ENCODE results near the gene PTPRD. TPM values are rescaled to one million over a fixed set of nuclear protein-coding genes. Genes with fewer than 3 reads are reported as not detected.

The PTPRD gene
- total RNA-seq, 2 experiments from 2014 or later = 0.03 TPM; not detected in 1

DNA sequence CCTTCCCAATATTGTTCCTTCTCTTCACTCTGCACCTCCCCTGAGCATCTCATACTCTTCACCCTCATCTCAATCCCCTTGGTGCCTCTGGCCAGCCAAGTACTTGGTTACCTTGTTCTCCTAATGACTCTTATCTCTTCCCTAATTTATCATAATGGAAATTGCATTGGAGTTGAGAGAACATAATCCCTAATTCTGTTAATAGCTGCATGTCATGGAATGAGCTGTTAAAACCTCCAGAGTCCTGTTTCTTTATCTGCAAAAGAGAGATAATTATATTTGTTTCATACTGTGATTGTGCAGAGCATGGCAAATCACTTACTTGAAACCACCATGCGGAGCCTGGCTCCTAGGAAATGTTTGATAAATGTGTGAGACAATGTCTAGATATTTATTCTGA is 1738.3 kb downstream of the PTPRD start:
- POLR2A ChIA-PET = no interaction called here
- no peak for DNase-seq (ENCODE audit: low spot score)
- Histone ChIP-seq H3K9me3 (ENCODE audit: low read length) (no peaks in the 10 kb centered on the region), H2AFZ (ENCODE audit: low read length) (no peak overlapping the region), H3K4me3 (ENCODE audit: low read depth, low read length, poor library complexity, severe bottlenecking) (no peak overlapping the region), H3K36me3 (ENCODE audit: insufficient read depth, low read length) (no peaks in the 10 kb centered on the region), H3K4me2 (ENCODE audit: low read length) (no peak overlapping the region), H3K79me2 (ENCODE audit: insufficient read depth, low read depth, low read length) (no peaks in the 10 kb centered on the region), H3K9me2 (ENCODE audit: insufficient read depth, low read length) (no peaks in the 10 kb centered on the region), H3K4me1 (ENCODE audit: insufficient read depth, low read length, poor library complexity, severe bottlenecking) (no peaks in the 10 kb centered on the region), H4K20me1 (ENCODE audit: insufficient read depth, low read length) (no peaks in the 10 kb centered on the region), H3K27ac (ENCODE audit: low read depth, low read length, poor library complexity, severe bottlenecking) (no peak overlapping the region)
- no TSS peak for BruUV-seq (replicated peaks)
- intact Hi-C loops (cut with micrococcal nuclease; ENCODE audit: unreplicated experiment) = no loop called here
- CTCF ChIA-PET (ENCODE audit: unreplicated experiment) = no interaction called here
- TF ChIP-seq EZH2phosphoT487 (IDR thresholded peaks at IDR 0.05; ENCODE audit: borderline replicate concordance, low read depth, low read length) (no peak), CTCF (conservative IDR thresholded peaks at IDR 0.05; ENCODE audit: low read length) (no peak)

DNA sequence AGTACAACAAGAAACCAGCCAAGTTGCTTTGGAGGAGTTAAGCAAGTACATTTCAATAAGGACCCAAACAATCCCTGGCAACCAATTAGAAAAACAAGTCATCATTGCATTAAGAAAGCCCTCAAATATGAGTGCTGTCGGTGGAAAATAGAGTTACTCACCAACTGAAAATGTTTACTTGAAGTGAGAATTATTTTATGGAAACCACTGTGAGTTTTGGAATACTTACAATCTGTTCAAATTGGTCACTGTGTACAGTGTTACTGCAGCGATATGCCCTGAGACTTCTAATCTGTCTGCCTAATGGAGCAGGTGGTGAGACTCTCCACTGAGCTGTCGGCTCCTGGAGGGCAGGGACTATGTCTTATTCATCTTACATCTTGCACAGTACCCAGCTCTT is 1740.0 kb downstream of the PTPRD start:
- no peak overlapping the region for H3K4me3 ChIP-seq (ENCODE audit: low read depth, low read length, poor library complexity, severe bottlenecking)
- BruUV-seq (replicated peaks) = no TSS peak

More for the DNA sequence above, 1740.0 kb downstream of the PTPRD start:
- Histone ChIP-seq H3K9me2 (ENCODE audit: insufficient read depth, low read length) (no peaks in the 10 kb centered on the region), H3K27ac (ENCODE audit: low read depth, low read length, poor library complexity, severe bottlenecking) (no peak overlapping the region), H3K9me3 (ENCODE audit: low read length) (no peaks in the 10 kb centered on the region), H4K20me1 (ENCODE audit: insufficient read depth, low read length) (no peaks in the 10 kb centered on the region), H3K36me3 (ENCODE audit: insufficient read depth, low read length) (no peaks in the 10 kb centered on the region), H3K79me2 (ENCODE audit: insufficient read depth, low read depth, low read length) (no peaks in the 10 kb centered on the region), H3K4me1 (ENCODE audit: insufficient read depth, low read length, poor library complexity, severe bottlenecking) (no peaks in the 10 kb centered on the region), H2AFZ (ENCODE audit: low read length) (no peak overlapping the region), H3K4me2 (ENCODE audit: low read length) (no peak overlapping the region)
- POLR2A ChIA-PET = no interaction called here
- TF ChIP-seq EZH2phosphoT487 (IDR thresholded peaks at IDR 0.05; ENCODE audit: borderline replicate concordance, low read depth, low read length) = no peak
- TF ChIP-seq CTCF (conservative IDR thresholded peaks at IDR 0.05; ENCODE audit: low read length) = no peak
- CTCF ChIA-PET (ENCODE audit: unreplicated experiment) = no interaction called here
- no peak for DNase-seq (ENCODE audit: low spot score)
- intact Hi-C loops (cut with micrococcal nuclease; ENCODE audit: unreplicated experiment) = no loop called here

All from OCI-LY7 (cell line).